Pancreas (tissue), 10 donors: ENCODE results near the gene ERI3. TPM values are rescaled to one million over a fixed set of nuclear protein-coding genes. Genes with fewer than 3 reads are reported as not detected.
A peak's percentile ranks its signal among the peaks of the same experiment; 100 is the strongest.

Experiments
- ATAC-seq, 4 donors: fragments of 200-7000 bp; cut with Tn5 transposase; one replicate each; pipeline versions ENCODE4 v1.8.0 to v1.9.1; 2020; ENCODE audit warnings: mild to moderate bottlenecking in 4 of 4, moderate library complexity in 4 of 4
- DNase-seq, 6 donors: peaks; one replicate each; pipeline ENCODE4 v3.0.0-alpha.2; 2020
- FAIRE-seq: peaks from 2 replicates; lab custom pipeline; 2012; peaks lifted over from hg19 to GRCh38; lab: Jason Lieb, UNC
- H3K27ac ChIP-seq, 4 donors: fragments of 200-600 bp; sonication (generic); 1 replicate in 3 of 4; 2 replicates in 1 of 4; pipeline versions ENCODE4 v1.5.0 to v1.8.0; 2020
- H3K27me3 ChIP-seq, 4 donors: fragments of 200-600 bp; one replicate each; pipeline ENCODE4 v1.8.0; 2021
- H3K36me3 ChIP-seq, 3 donors: fragments of 200-600 bp; sonication (generic) in 1 of 3; one replicate each; pipeline versions ENCODE4 v1.5.0 to v1.8.0; 2020 to 2021
- H3K4me1 ChIP-seq, 3 donors: fragments of 200-600 bp; one replicate each; pipeline ENCODE4 v1.8.0; 2021
- H3K4me3 ChIP-seq, 4 donors: fragments of 200-600 bp; sonication (generic) in 2 of 4; one replicate each; pipeline versions ENCODE4 v1.5.0 to v1.8.0; 2020 to 2021
- H3K9me3 ChIP-seq, 4 donors: fragments of 200-600 bp; one replicate each; pipeline ENCODE4 v1.8.0; 2021
- WGBS, 2 donors: extraction: QIAGEN DNeasy Blood & Tissue Kit; methylation state at CpG; one replicate each; pipeline ENCODE4 v1.1.7; 2013; 5-methylcytosine and 5-hydroxymethylcytosine counted together
- intact Hi-C, 3 donors: fragments of 100-400 bp; cut with DNase I; formaldehyde crosslinking; loops; one replicate each; pipeline versions ENCODE4 v1.11.1 to v1.14.2; 2022
- polyA plus RNA-seq, 2 donors: library from polyadenylated mRNA; stranded (reverse); fragments of 200-250 nt; gene quantifications; one replicate each; pipeline ENCODE4 v1.2.3, GENCODE V29; 2013
- total RNA-seq, 6 donors: library from RNA; stranded (reverse); fragmentation: NEBNext Ultra II Directional in 4 of 6; extraction: Animal tissue kit (Norgen Biotek cat#: 25700) in 4 of 6; gene quantifications; one replicate each; pipeline versions ENCODE4 v1.2.1 to v1.2.4, GENCODE V29; 2021 to 2023
- TF ChIP-seq, protein P1 (sequence below), 4 donors: fragments of 200-600 bp; sonication (generic) in 3 of 4; IDR thresholded peaks; one replicate each; pipeline versions ENCODE4 v1.5.0 to v1.8.0; 2021; ENCODE audit warnings: antibody characterized with exemption in 4 of 4
- donor health status: healthy with polysubstance abuse.
- donor health status: DM: no; HTN: no; CAD: no; lungs with moderate emphysema.
- donor health status: DM: no; HTN: no; CAD: no.
- donor health status: control.
- donor health status: control.
- donor health status: Bipolar disorder and iron deficiency.
- donor health status: DM: yes; HTN: yes; CAD: no.
- donor health status: DM: no; HTN: no; CAD: no.
- donor health status: DM: no; HTN: no; CAD: no.
- donor health status: DM: yes; HTN: yes; CAD: no.

ERI3 gene
- total and polyA plus RNA-seq, 8 donors = 18.9 to 33.7 (median 21.8) TPM

DNA sequence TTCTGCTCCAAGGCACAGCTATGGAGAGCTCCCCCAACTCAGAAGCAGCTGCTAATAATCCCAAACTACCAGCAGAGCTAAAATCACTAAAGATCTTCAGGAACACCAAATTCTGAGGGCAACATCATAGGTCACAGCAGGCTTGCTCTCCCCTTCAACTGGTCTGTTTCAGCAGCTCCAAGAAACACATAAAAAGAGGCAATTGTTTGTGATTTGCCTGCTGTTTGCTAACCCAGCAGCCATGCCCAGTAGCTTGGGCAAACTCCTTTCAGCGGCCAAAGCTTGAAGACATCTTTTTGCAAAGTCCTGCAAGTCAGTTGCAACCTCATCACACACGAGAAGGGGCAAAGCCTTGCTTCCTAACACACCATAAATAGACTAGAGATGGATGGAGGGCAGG lies 8.9 kb downstream of the ERI3 start:
- H3K36me3 ChIP-seq = no peaks in the 10 kb centered on the region
- H3K27ac ChIP-seq = no peak overlapping the region
- H3K27me3 ChIP-seq = no peaks in the 10 kb centered on the region
- ATAC-seq (peak in 2 of 4 donors; percentile 27 to 38), DNase-seq (no peak), FAIRE-seq (no peak)
- H3K4me1 ChIP-seq = peaks cover 2 to 11% (median 7%) of the 10 kb centered on the region in 3 donors
- WGBS, 2 donors = 63 to 64% methylated on average over 2 of the region's 2 CpGs
- H3K4me3 ChIP-seq = no peak overlapping the region
- no peaks in the 10 kb centered on the region for H3K9me3 ChIP-seq
- TF ChIP-seq, protein P1, sequence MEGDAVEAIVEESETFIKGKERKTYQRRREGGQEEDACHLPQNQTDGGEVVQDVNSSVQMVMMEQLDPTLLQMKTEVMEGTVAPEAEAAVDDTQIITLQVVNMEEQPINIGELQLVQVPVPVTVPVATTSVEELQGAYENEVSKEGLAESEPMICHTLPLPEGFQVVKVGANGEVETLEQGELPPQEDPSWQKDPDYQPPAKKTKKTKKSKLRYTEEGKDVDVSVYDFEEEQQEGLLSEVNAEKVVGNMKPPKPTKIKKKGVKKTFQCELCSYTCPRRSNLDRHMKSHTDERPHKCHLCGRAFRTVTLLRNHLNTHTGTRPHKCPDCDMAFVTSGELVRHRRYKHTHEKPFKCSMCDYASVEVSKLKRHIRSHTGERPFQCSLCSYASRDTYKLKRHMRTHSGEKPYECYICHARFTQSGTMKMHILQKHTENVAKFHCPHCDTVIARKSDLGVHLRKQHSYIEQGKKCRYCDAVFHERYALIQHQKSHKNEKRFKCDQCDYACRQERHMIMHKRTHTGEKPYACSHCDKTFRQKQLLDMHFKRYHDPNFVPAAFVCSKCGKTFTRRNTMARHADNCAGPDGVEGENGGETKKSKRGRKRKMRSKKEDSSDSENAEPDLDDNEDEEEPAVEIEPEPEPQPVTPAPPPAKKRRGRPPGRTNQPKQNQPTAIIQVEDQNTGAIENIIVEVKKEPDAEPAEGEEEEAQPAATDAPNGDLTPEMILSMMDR (IDR thresholded peaks at IDR 0.05) = no peak
- intact Hi-C loops = no loop called here

DNA sequence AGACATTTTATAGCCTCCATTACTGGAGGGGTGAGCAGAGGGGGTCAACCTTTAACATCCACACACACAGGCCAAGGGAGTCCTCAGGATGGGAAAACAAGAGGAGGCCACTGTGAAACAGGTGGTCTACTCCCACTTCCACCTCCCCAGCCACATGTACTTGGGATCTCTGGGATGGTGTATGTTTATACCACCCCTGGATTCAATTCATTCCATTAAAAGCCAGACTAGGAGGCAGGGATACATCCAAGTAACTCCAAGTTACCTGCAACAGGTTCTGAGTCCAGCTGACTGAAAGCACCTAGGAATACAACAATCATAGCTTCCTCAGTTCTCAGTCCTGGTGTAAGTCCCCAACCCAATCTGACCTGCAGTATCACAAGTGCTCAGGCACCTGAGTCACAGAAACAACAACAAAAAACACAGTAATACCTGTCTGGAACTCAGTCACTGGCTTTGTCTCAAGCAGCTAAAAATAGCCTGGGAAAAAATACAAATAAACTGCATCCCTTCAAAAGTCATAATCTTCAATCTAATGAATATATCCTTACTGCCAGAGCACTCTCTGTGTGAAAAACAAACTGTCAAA lies 9.8 kb downstream of the ERI3 start:
- Histone ChIP-seq H3K9me3 (no peaks in the 10 kb centered on the region), H3K4me3 (no peak overlapping the region), H3K27me3 (no peaks in the 10 kb centered on the region), H3K4me1 (peaks cover 2 to 11% (median 7%) of the 10 kb centered on the region in 3 donors), H3K36me3 (no peaks in the 10 kb centered on the region), H3K27ac (no peak overlapping the region)
- peak in 1 of 4 donors; percentile 31 for ATAC-seq
- FAIRE-seq = no peak
- DNase-seq = no peak
- intact Hi-C loops = no loop called here
- TF ChIP-seq, protein P1 (IDR thresholded peaks at IDR 0.05) = no peak

DNA sequence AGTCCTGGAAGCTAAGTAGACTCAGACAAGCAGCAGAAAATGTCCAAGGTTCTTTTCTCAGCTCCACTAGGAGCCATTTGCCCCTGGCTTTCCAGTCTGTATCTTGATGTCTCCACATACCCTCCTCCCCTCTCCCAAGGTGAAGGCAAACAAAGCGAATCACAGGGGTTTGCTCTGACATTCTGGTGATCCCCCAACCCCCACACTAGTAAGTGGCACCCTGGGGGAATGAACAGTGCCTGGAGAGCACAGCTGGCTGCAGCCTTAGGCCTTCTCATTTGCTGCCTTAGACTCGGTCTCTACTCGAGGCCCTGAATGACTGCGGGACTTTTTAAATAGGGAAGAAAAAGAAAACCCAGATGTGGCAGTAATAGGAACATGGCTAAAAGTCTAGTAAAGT lies 15.3 kb downstream of the ERI3 start:
- Histone ChIP-seq H3K27me3 (no peaks in the 10 kb centered on the region), H3K27ac (no peak overlapping the region), H3K4me1 (no peaks in the 10 kb centered on the region), H3K4me3 (no peak overlapping the region), H3K36me3 (peaks cover 0 to 6% (median 0%) of the 10 kb centered on the region in 3 donors), H3K9me3 (no peaks in the 10 kb centered on the region)
- intact Hi-C loops = no loop called here
- TF ChIP-seq, protein P1 (IDR thresholded peaks at IDR 0.05) = no peak
- 79 to 82% methylated on average over 4 of the region's 4 CpGs for WGBS, 2 donors
- DNase-seq (no peak), ATAC-seq (no peak), FAIRE-seq (no peak)

DNA sequence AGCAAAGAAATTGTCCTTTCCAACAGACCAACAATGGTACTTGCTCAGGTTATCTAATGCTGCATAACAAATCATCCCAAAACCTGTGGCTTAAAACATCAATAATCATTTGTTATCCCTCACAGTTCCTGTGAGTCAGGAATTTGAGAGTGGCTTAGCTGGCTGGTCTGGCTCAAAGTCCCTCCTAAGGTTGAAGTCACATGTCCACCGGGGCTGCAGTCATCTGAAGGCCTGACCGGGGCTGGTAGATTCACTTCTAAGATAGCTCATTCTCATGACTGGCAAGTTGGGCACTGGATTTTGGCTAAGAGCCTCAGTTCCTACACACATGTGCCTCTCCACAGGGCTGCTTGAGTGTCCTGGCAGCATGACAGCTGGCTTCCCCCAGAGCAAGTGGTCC lies 16.9 kb downstream of the ERI3 start:
- H3K27ac ChIP-seq = no peak overlapping the region
- H3K36me3 ChIP-seq = peaks cover 0 to 6% (median 0%) of the 10 kb centered on the region in 3 donors
- ATAC-seq (no peak), FAIRE-seq (no peak), DNase-seq (no peak)
- 96% methylated on average over 2 of the region's 2 CpGs for WGBS, 2 donors
- TF ChIP-seq, protein P1 (IDR thresholded peaks at IDR 0.05) = no peak
- H3K4me3 ChIP-seq = no peak overlapping the region
- no peaks in the 10 kb centered on the region for H3K4me1 ChIP-seq
- intact Hi-C loops = no loop called here
- no peaks in the 10 kb centered on the region for H3K27me3 ChIP-seq
- H3K9me3 ChIP-seq = no peaks in the 10 kb centered on the region

DNA sequence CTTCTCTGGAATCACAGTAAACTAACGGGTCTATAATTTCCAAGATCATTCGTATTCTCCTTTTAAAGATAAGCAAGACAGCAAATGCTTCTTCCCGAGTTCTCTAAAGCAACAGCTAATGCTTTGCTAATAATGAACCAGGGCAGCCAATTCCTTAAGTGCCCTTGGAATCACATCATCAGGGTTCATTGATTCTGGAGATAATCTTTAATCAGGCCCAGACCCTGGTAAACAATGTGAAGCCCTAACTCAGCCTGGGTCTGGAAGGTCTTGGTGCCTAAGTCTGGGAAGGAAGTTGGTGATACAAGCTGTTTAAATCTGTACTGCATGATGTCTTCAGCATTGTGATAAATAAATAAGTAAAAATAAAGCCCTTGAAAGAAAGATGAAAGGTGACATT lies 18.4 kb downstream of the ERI3 start:
- 70 to 72% methylated on average over 3 of the region's 3 CpGs for WGBS, 2 donors
- H3K4me1 ChIP-seq = no peaks in the 10 kb centered on the region
- intact Hi-C loops = no loop called here
- peaks cover 0 to 6% (median 0%) of the 10 kb centered on the region in 3 donors for H3K36me3 ChIP-seq
- ATAC-seq (no peak), DNase-seq (no peak), FAIRE-seq (no peak)
- no peaks in the 10 kb centered on the region for H3K27me3 ChIP-seq
- TF ChIP-seq, protein P1 (IDR thresholded peaks at IDR 0.05) = no peak
- H3K4me3 ChIP-seq = no peak overlapping the region
- no peak overlapping the region for H3K27ac ChIP-seq
- no peaks in the 10 kb centered on the region for H3K9me3 ChIP-seq
